Loucy (cell line): ENCODE measurements around the gene LRRK1.
A peak's percentile ranks its signal among the peaks of the same experiment; 100 is the strongest.

Source experiments
- H2AFZ ChIP-seq: fragments of 200-600 bp; sonication (generic); 2 replicates; pipeline ENCODE4 v1.6.0; 2016; ENCODE audit warnings: antibody characterized with exemption, mild to moderate bottlenecking, low read length, moderate library complexity
- H3F3A ChIP-seq: fragments of 200-600 bp; 2 replicates; pipeline ENCODE4 v1.6.0; 2016; ENCODE audit warnings: antibody characterized with exemption, low read depth, mild to moderate bottlenecking
- H3K27me3 ChIP-seq: fragments of 200-600 bp; sonication (generic); 2 replicates; pipeline ENCODE4 v1.6.1; 2014; ENCODE audit warnings: low read length, mild to moderate bottlenecking; ENCODE audit not compliant: insufficient read depth, poor library complexity, severe bottlenecking
- H3K36me3 ChIP-seq: fragments of 200-600 bp; sonication (generic); 2 replicates; pipeline ENCODE4 v1.6.1; 2016; ENCODE audit warnings: low read length; ENCODE audit not compliant: insufficient read depth
- H3K4me1 ChIP-seq: fragments of 200-600 bp; sonication (generic); 2 replicates; pipeline ENCODE4 v1.5.1; 2014; ENCODE audit warnings: low read length, mild to moderate bottlenecking; ENCODE audit not compliant: insufficient read depth, poor library complexity, severe bottlenecking
- H3K4me2 ChIP-seq: fragments of 200-600 bp; sonication (generic); 2 replicates; pipeline ENCODE4 v1.6.0; 2014; ENCODE audit warnings: antibody characterized with exemption, low read length, low read depth, mild to moderate bottlenecking; ENCODE audit not compliant: poor library complexity, severe bottlenecking
- H3K4me3 ChIP-seq: fragments of 200-600 bp; sonication (generic); 2 replicates; pipeline ENCODE4 v1.5.1; 2014; ENCODE audit warnings: low read length, mild to moderate bottlenecking, mixed read lengths; ENCODE audit not compliant: poor library complexity, severe bottlenecking
- H3K79me2 ChIP-seq: fragments of 200-600 bp; sonication (generic); 2 replicates; pipeline ENCODE4 v1.6.1; 2014; ENCODE audit warnings: low read length; ENCODE audit not compliant: insufficient read depth
- H3K9ac ChIP-seq: fragments of 200-600 bp; sonication (generic); 2 replicates; pipeline ENCODE4 v1.6.0; 2014; ENCODE audit warnings: mild to moderate bottlenecking, low read depth, low read length, moderate library complexity; ENCODE audit not compliant: poor library complexity, severe bottlenecking
- H3K9me2 ChIP-seq: fragments of 200-600 bp; sonication (generic); replicated peaks from 2 replicates; pipeline ENCODE4 v1.6.1; 2016; ENCODE audit warnings: low read depth, low read length, mixed read lengths
- H3K9me3 ChIP-seq: fragments of 200-600 bp; sonication (generic); 2 replicates; pipeline ENCODE4 v1.6.1; 2014; ENCODE audit warnings: mild to moderate bottlenecking, antibody characterized with exemption, low read length, low read depth; ENCODE audit not compliant: insufficient read depth
- H4K20me1 ChIP-seq: fragments of 200-600 bp; sonication (generic); 2 replicates; pipeline ENCODE4 v1.6.0; 2014; ENCODE audit warnings: antibody characterized with exemption, low read length, mild to moderate bottlenecking; ENCODE audit not compliant: insufficient read depth, poor library complexity, severe bottlenecking
- CTCF ChIP-seq: fragments of 200-600 bp; sonication (generic); conservative IDR thresholded peaks from 2 replicates; pipeline ENCODE4 v1.5.1; 2014; ENCODE audit warnings: mild to moderate bottlenecking, antibody characterized with exemption, low read length
- EZH2phosphoT487 ChIP-seq: fragments of 200-600 bp; IDR thresholded peaks from 2 replicates; pipeline ENCODE4 v1.6.1; 2018; ENCODE audit warnings: antibody characterized with exemption, mild to moderate bottlenecking, moderate library complexity, borderline replicate concordance

The LRRK1 gene

GRCh38 chr15:100928632-100929280, 9.6 kb downstream of the LRRK1 start:
- Histone ChIP-seq H3K36me3 (no peaks in the 10 kb centered on the region), H4K20me1 (no peaks in the 10 kb centered on the region), H3F3A (no peaks in the 10 kb centered on the region), H3K9ac (no peak overlapping the region), H3K27me3 (no peaks in the 10 kb centered on the region), H3K79me2 (no peaks in the 10 kb centered on the region), H3K4me1 (peaks cover 20% of the 10 kb centered on the region), H3K9me2 (no peaks in the 10 kb centered on the region), H3K9me3 (no peaks in the 10 kb centered on the region), H3K4me2 (no peak overlapping the region), H2AFZ (no peak overlapping the region), H3K4me3 (no peak overlapping the region)
- TF ChIP-seq EZH2phosphoT487 (no peak), CTCF (no peak)

GRCh38 chr15:100929641-100930042, 10.5 kb downstream of the LRRK1 start:
- no peak overlapping the region for H3K9ac ChIP-seq
- H3K9me3 ChIP-seq, result no peaks in the 10 kb centered on the region
- no peaks in the 10 kb centered on the region for H3K27me3 ChIP-seq
- H3K9me2 ChIP-seq, result no peaks in the 10 kb centered on the region
- no peak overlapping the region for H3K4me2 ChIP-seq
- no peaks in the 10 kb centered on the region for H4K20me1 ChIP-seq
- H3K79me2 ChIP-seq, result no peaks in the 10 kb centered on the region
- no peak overlapping the region for H3K4me3 ChIP-seq
- H3K4me1 ChIP-seq, result peaks cover 26% of the 10 kb centered on the region
- peak overlapping the region; percentile 51 for H2AFZ ChIP-seq
- H3F3A ChIP-seq, result no peaks in the 10 kb centered on the region
- TF ChIP-seq EZH2phosphoT487 (no peak), CTCF (no peak)
- no peaks in the 10 kb centered on the region for H3K36me3 ChIP-seq

GRCh38 chr15:100930306-100930848, 11.2 kb downstream of the LRRK1 start:
- Histone ChIP-seq H3F3A (no peaks in the 10 kb centered on the region), H2AFZ (0 out of 2 replicates have a peak overlapping the region, but pooled peaks have one; percentile 51), H3K9me3 (no peaks in the 10 kb centered on the region), H4K20me1 (no peaks in the 10 kb centered on the region), H3K4me2 (no peak overlapping the region), H3K79me2 (no peaks in the 10 kb centered on the region), H3K4me3 (no peak overlapping the region), H3K4me1 (peaks cover 31% of the 10 kb centered on the region), H3K9me2 (no peaks in the 10 kb centered on the region), H3K9ac (no peak overlapping the region), H3K36me3 (no peaks in the 10 kb centered on the region), H3K27me3 (no peaks in the 10 kb centered on the region)
- TF ChIP-seq CTCF (no peak), EZH2phosphoT487 (no peak)
